Fibroblast of pulmonary artery (primary cell): ENCODE data around the gene IGF2BP3.
"Not testable (repeated sequence)": the region's sequence is repeated elsewhere in the genome, so short reads cannot be mapped to it uniquely, and the experiment has no call there.

ENCODE experiments used
- DNase-seq: peaks from one replicate; pipeline ENCODE4 v3.0.0-alpha.2; 2010; ENCODE audit warnings: low read depth
- H3K4me3 ChIP-seq: replicated peaks from 2 replicates; pipeline ENCODE4 v1.5.1; 2011; ENCODE audit warnings: low read depth, mild to moderate bottlenecking, control low read depth, low read length, moderate library complexity
- CTCF ChIP-seq: IDR thresholded peaks from 2 replicates; pipeline ENCODE4 v1.5.1; 2011; ENCODE audit warnings: mild to moderate bottlenecking, control low read depth, low read length, inconsistent platforms; ENCODE audit errors: missing control alignments

The IGF2BP3 gene

GRCh38 chr7:23422909-23423308 is 47.4 kb downstream of the IGF2BP3 start:
- no peak overlapping the region for H3K4me3 ChIP-seq
- peak; percentile 43 for DNase-seq
- TF ChIP-seq CTCF = no peak

GRCh38 chr7:23422384-23422783 is 47.9 kb downstream of the IGF2BP3 start:
- no peak for DNase-seq
- H3K4me3 ChIP-seq = no peak overlapping the region
- TF ChIP-seq CTCF = no peak

GRCh38 chr7:23419845-23420244 is 50.4 kb downstream of the IGF2BP3 start:
- no peak overlapping the region for H3K4me3 ChIP-seq
- DNase-seq = no peak
- no peak for TF ChIP-seq CTCF

- H3K4me3 ChIP-seq = no peak overlapping the region
- no peak for DNase-seq
- TF ChIP-seq CTCF = no peak
These were observed 51.1 kb downstream of the IGF2BP3 start for GRCh38 chr7:23419160-23419559.

- H3K4me3 ChIP-seq = no peak overlapping the region
- TF ChIP-seq CTCF = peak; percentile 5
- peak; percentile 79 for DNase-seq
These were observed 52.2 kb downstream of the IGF2BP3 start for GRCh38 chr7:23418046-23418445.

- no peak overlapping the region for H3K4me3 ChIP-seq
- no peak for DNase-seq
- TF ChIP-seq CTCF = no peak
These were observed 55.1 kb downstream of the IGF2BP3 start for GRCh38 chr7:23415198-23415597.

- H3K4me3 ChIP-seq = no peak overlapping the region
- TF ChIP-seq CTCF = no peak
- DNase-seq = no peak
These were observed 59.7 kb downstream of the IGF2BP3 start for GRCh38 chr7:23410446-23411183.

GRCh38 chr7:23406564-23406963 is 63.7 kb downstream of the IGF2BP3 start:
- not testable (repeated sequence) for H3K4me3 ChIP-seq, DNase-seq
